B cell (primary cell): ENCODE results near the gene ARL4A.

Experiments used
- CTCF ChIP-seq: fragments of 200-600 bp; IDR thresholded peaks from one replicate; pipeline ENCODE4 v1.8.0; 2022; ENCODE audit warnings: antibody characterized with exemption, mild to moderate bottlenecking
- EZH2 ChIP-seq: IDR thresholded peaks from 2 replicates; pipeline ENCODE4 v1.6.1; 2012; ENCODE audit warnings: borderline replicate concordance, low read depth, mild to moderate bottlenecking, moderate library complexity, low read length; ENCODE audit not compliant: insufficient read depth, poor library complexity, severe bottlenecking

GRCh38 chr7:12719981-12720865 is 32.8 kb downstream of the ARL4A start:
- TF ChIP-seq CTCF: no peak
- TF ChIP-seq EZH2: no peak
